ENCODE measurements around the gene KIF26B. TPM values are rescaled to one million over a fixed set of nuclear protein-coding genes. Genes with fewer than 3 reads are reported as not detected.

KIF26B gene
- total and polyA plus RNA-seq, 3 experiments from 2014 or later, result 0.11 to 0.16 TPM; not detected in 1

- Histone ChIP-seq H3K27ac (ENCODE audit: low read depth, low read length) (no peak overlapping the region), H3K36me3 (ENCODE audit: insufficient read depth, low read length) (no peaks in the 10 kb centered on the region), H3K27me3 (ENCODE audit: insufficient read depth, low read length, poor library complexity, severe bottlenecking) (peaks cover 3% of the 10 kb centered on the region), H3K4me1 (ENCODE audit: insufficient read depth, low read length) (no peaks in the 10 kb centered on the region), H3K4me3 (ENCODE audit: low read length) (no peak overlapping the region), H3K9me3 (ENCODE audit: low read length) (no peaks in the 10 kb centered on the region)
- Mint-ChIP-seq H3K4me1 (no peaks in the 10 kb centered on the region), H3K4me3 (no peak overlapping the region), H3K27ac (no peak overlapping the region), H3K27me3 (peaks cover 8 to 41% of the 10 kb centered on the region in 2 donors), H3K9me3 (peaks cover 3 to 23% (median 13%) of the 10 kb centered on the region in 5 donors), H3K36me3 (peaks cover 0 to 2% (median 0%) of the 10 kb centered on the region in 3 donors)
- DNase-seq, result no peak
- POLR2A ChIA-PET, result no interaction called here
- CTCF ChIA-PET, result no interaction called here
Observed at GRCh38 chr1:245649666-245650065, 494.9 kb downstream of the KIF26B start.

- Mint-ChIP-seq H3K27ac (no peak overlapping the region), H3K27me3 (peaks cover 8 to 34% of the 10 kb centered on the region in 2 donors), H3K4me1 (no peaks in the 10 kb centered on the region), H3K36me3 (no peaks in the 10 kb centered on the region), H3K9me3 (peaks cover 3 to 23% (median 13%) of the 10 kb centered on the region in 5 donors), H3K4me3 (no peak overlapping the region)
- no peak for DNase-seq
- Histone ChIP-seq H3K36me3 (ENCODE audit: insufficient read depth, low read length) (no peaks in the 10 kb centered on the region), H3K27me3 (ENCODE audit: insufficient read depth, low read length, poor library complexity, severe bottlenecking) (peaks cover 3% of the 10 kb centered on the region), H3K9me3 (ENCODE audit: low read length) (no peaks in the 10 kb centered on the region), H3K4me1 (ENCODE audit: insufficient read depth, low read length) (no peaks in the 10 kb centered on the region), H3K27ac (ENCODE audit: low read depth, low read length) (no peak overlapping the region), H3K4me3 (ENCODE audit: low read length) (no peak overlapping the region)
- CTCF ChIA-PET, result no interaction called here
- POLR2A ChIA-PET, result no interaction called here
Observed at GRCh38 chr1:245650441-245650960, 495.7 kb downstream of the KIF26B start.

GRCh38 chr1:245651093-245651492 is 496.3 kb downstream of the KIF26B start:
- peaks cover 3 to 28% (median 11%) of the 10 kb centered on the region in 5 donors for H3K9me3 Mint-ChIP-seq
- POLR2A ChIA-PET, result no interaction called here
- no peak overlapping the region for H3K27ac Mint-ChIP-seq
- Histone ChIP-seq H3K36me3 (ENCODE audit: insufficient read depth, low read length) (no peaks in the 10 kb centered on the region), H3K9me3 (ENCODE audit: low read length) (no peaks in the 10 kb centered on the region), H3K4me1 (ENCODE audit: insufficient read depth, low read length) (no peaks in the 10 kb centered on the region), H3K27ac (ENCODE audit: low read depth, low read length) (no peak overlapping the region), H3K27me3 (ENCODE audit: insufficient read depth, low read length, poor library complexity, severe bottlenecking) (peaks cover 3% of the 10 kb centered on the region), H3K4me3 (ENCODE audit: low read length) (no peak overlapping the region)
- H3K4me1 Mint-ChIP-seq, result no peaks in the 10 kb centered on the region
- no peak for DNase-seq
- CTCF ChIA-PET, result no interaction called here
- no peak overlapping the region for H3K4me3 Mint-ChIP-seq
- H3K27me3 Mint-ChIP-seq, result peaks cover 5 to 28% of the 10 kb centered on the region in 2 donors
- H3K36me3 Mint-ChIP-seq, result no peaks in the 10 kb centered on the region

DNA sequence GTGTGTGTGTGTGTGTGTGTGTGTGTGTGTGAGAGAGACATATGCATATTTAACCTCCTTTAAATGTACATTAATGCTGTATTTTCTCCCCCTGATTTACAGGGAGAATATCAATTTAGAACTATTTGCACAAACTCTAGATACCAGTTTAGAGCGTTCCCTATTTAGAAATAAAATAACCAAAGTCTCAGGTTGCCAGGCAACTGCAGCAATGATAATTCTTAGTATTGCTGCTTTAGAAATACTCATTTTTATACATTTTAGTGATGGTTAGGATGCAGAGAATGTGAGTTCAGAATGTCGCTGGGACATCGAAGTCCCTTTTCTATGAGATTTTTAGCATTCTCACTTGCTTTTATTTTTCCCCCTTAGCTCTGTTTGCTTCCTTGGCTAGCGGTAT is 497.3 kb downstream of the KIF26B start:
- CTCF ChIA-PET, result no interaction called here
- peaks cover 4 to 20% of the 10 kb centered on the region in 2 donors for H3K27me3 Mint-ChIP-seq
- H3K27ac Mint-ChIP-seq, result no peak overlapping the region

DNA sequence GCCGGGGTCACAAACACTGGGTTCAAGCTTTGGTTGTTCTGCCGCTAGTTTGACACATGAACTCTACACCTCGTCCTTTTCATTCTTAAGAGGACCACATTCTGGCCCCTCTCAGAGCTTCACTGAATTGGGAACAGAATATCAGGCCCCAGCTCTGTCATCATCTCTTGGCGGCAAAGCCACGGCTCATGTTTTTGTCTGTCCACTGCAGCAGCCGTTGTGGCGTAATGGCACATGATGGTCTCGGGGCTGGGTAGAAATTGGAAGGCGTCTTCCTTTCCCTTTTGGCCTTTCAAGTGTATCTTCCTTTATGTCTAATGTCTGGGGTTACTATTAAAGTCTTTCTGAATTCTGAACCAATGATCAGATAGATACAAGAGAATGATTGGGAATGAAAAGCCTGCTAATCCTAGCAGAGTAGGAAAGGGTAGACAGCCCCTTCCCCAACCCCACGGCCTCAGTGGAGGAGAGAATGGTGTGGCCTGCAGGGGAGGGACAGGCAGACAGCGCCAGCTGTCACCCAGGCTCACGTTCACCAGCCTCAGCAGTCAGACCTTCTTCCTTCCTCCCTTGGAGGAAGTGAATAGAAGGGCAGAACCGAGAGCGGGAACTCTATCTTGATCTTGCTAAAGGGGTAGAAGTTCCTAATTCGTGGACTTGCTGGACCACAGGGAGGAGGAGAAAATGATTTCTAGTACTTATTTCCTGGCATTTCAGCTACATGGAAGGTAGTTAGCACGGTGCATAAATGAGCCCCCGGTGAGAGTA is 498.1 kb downstream of the KIF26B start:
- no peaks in the 10 kb centered on the region for H3K4me1 ChIP-seq (ENCODE audit: insufficient read depth, low read length)
- ChIA-PET CTCF (no interaction called here), POLR2A (no interaction called here)
- no peak overlapping the region for H3K27ac ChIP-seq (ENCODE audit: low read depth, low read length)
- no peaks in the 10 kb centered on the region for H3K36me3 ChIP-seq (ENCODE audit: insufficient read depth, low read length)
- no peak overlapping the region for H3K4me3 Mint-ChIP-seq
- no peaks in the 10 kb centered on the region for H3K4me1 Mint-ChIP-seq
- H3K9me3 ChIP-seq (ENCODE audit: low read length), result no peaks in the 10 kb centered on the region
- H3K27me3 Mint-ChIP-seq, result peaks cover 4 to 15% of the 10 kb centered on the region in 2 donors
- H3K36me3 Mint-ChIP-seq, result no peaks in the 10 kb centered on the region
- DNase-seq, result no peak
- H3K27ac Mint-ChIP-seq, result no peak overlapping the region
- H3K9me3 Mint-ChIP-seq, result peaks cover 1 to 19% (median 13%) of the 10 kb centered on the region in 5 donors
- no peak overlapping the region for H3K4me3 ChIP-seq (ENCODE audit: low read length)
- H3K27me3 ChIP-seq (ENCODE audit: insufficient read depth, low read length, poor library complexity, severe bottlenecking), result peaks cover 3% of the 10 kb centered on the region

More for the DNA sequence above, 497.3 kb downstream of the KIF26B start:
- Mint-ChIP-seq H3K36me3 (no peaks in the 10 kb centered on the region), H3K4me3 (no peak overlapping the region), H3K9me3 (peaks cover 3 to 23% (median 13%) of the 10 kb centered on the region in 5 donors), H3K4me1 (no peaks in the 10 kb centered on the region)
- Histone ChIP-seq H3K4me3 (ENCODE audit: low read length) (no peak overlapping the region), H3K4me1 (ENCODE audit: insufficient read depth, low read length) (no peaks in the 10 kb centered on the region), H3K9me3 (ENCODE audit: low read length) (no peaks in the 10 kb centered on the region), H3K27ac (ENCODE audit: low read depth, low read length) (no peak overlapping the region), H3K27me3 (ENCODE audit: insufficient read depth, low read length, poor library complexity, severe bottlenecking) (peaks cover 3% of the 10 kb centered on the region), H3K36me3 (ENCODE audit: insufficient read depth, low read length) (no peaks in the 10 kb centered on the region)
- DNase-seq, result no peak
- POLR2A ChIA-PET, result no interaction called here

DNA sequence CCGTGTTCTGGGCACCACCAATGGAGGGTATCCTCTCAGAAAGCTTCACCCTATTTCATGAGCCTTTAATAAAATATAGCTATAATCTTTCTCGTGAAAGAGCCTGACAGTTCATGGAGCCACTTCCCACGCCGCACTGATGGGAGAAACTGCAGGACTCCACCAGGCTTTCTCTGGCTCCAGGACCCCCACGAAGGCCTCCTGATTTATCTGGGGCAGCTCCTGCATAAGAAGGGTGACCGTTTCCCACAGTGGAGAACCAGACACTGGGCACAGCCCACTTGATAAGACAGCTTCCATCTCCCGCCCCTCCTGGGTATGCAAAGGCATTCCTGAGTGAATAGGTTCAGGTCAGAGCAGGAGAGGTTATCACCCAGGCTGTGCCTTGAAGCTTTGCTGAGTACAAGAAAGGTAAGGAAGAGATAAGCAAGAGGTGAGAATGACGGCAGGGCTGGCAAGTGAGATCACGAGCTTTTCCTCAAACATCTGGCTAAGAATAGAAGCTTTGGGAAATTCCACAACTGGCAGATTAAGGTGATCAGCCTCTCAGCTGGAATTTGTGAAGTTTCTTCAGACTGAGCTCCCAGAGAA is 499.8 kb downstream of the KIF26B start:
- Histone ChIP-seq H3K36me3 (ENCODE audit: insufficient read depth, low read length) (no peaks in the 10 kb centered on the region), H3K27me3 (ENCODE audit: insufficient read depth, low read length, poor library complexity, severe bottlenecking) (peaks cover 3% of the 10 kb centered on the region), H3K4me1 (ENCODE audit: insufficient read depth, low read length) (no peaks in the 10 kb centered on the region), H3K9me3 (ENCODE audit: low read length) (no peaks in the 10 kb centered on the region), H3K27ac (ENCODE audit: low read depth, low read length) (no peak overlapping the region), H3K4me3 (ENCODE audit: low read length) (no peak overlapping the region)
- H3K4me3 Mint-ChIP-seq, result no peak overlapping the region
- H3K36me3 Mint-ChIP-seq, result no peaks in the 10 kb centered on the region
- ChIA-PET POLR2A (no interaction called here), CTCF (no interaction called here)
- H3K4me1 Mint-ChIP-seq, result no peaks in the 10 kb centered on the region
- H3K27ac Mint-ChIP-seq, result no peak overlapping the region
- peaks cover 2 to 3% of the 10 kb centered on the region in 2 donors for H3K27me3 Mint-ChIP-seq
- peaks cover 4 to 27% (median 13%) of the 10 kb centered on the region in 5 donors for H3K9me3 Mint-ChIP-seq
- no peak for DNase-seq

GRCh38 chr1:245656189-245656717 is 501.5 kb downstream of the KIF26B start:
- Mint-ChIP-seq H3K4me1 (no peaks in the 10 kb centered on the region), H3K4me3 (no peak overlapping the region), H3K27me3 (no peaks in the 10 kb centered on the region), H3K9me3 (peaks cover 5 to 27% (median 12%) of the 10 kb centered on the region in 5 donors), H3K36me3 (no peaks in the 10 kb centered on the region), H3K27ac (no peak overlapping the region)
- no peaks in the 10 kb centered on the region for H3K4me1 ChIP-seq (ENCODE audit: insufficient read depth, low read length)
- ChIA-PET POLR2A (no interaction called here), CTCF (no interaction called here)
- no peak overlapping the region for H3K27ac ChIP-seq (ENCODE audit: low read depth, low read length)
- no peaks in the 10 kb centered on the region for H3K36me3 ChIP-seq (ENCODE audit: insufficient read depth, low read length)
- H3K4me3 ChIP-seq (ENCODE audit: low read length), result no peak overlapping the region
- DNase-seq, result no peak
- H3K9me3 ChIP-seq (ENCODE audit: low read length), result no peaks in the 10 kb centered on the region
- H3K27me3 ChIP-seq (ENCODE audit: insufficient read depth, low read length, poor library complexity, severe bottlenecking), result peaks cover 3% of the 10 kb centered on the region

DNA sequence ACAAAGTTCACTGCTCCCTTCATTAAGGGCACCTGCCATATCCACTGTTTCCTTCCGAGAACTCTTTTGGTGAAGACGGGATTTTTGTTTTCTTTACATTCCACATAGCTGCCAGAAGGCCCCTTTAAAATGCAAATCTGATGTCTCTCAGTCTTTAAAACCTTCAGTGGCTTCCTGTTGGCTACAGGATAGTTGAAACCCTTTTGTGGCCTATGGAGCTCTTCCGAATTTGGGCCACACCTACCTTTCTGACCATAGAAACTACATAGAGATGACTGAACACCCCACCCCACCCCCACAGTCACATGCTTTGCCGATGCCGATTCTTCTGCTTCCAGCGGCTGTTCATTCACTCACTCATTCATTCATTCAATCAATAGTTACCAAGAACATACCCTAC is 502.6 kb downstream of the KIF26B start:
- peaks cover 1% of the 10 kb centered on the region for H3K27me3 ChIP-seq (ENCODE audit: insufficient read depth, low read length, poor library complexity, severe bottlenecking)
- no peaks in the 10 kb centered on the region for H3K27me3 Mint-ChIP-seq
- no peaks in the 10 kb centered on the region for H3K9me3 ChIP-seq (ENCODE audit: low read length)
- no peak overlapping the region for H3K27ac Mint-ChIP-seq
- CTCF ChIA-PET, result no interaction called here
- no peaks in the 10 kb centered on the region for H3K36me3 ChIP-seq (ENCODE audit: insufficient read depth, low read length)
- H3K9me3 Mint-ChIP-seq, result peaks cover 5 to 22% (median 11%) of the 10 kb centered on the region in 5 donors
- H3K4me3 ChIP-seq (ENCODE audit: low read length), result no peak overlapping the region
- POLR2A ChIA-PET, result no interaction called here
- H3K4me1 ChIP-seq (ENCODE audit: insufficient read depth, low read length), result no peaks in the 10 kb centered on the region
- no peaks in the 10 kb centered on the region for H3K4me1 Mint-ChIP-seq
- DNase-seq, result no peak
- no peaks in the 10 kb centered on the region for H3K36me3 Mint-ChIP-seq
- H3K27ac ChIP-seq (ENCODE audit: low read depth, low read length), result no peak overlapping the region
- H3K4me3 Mint-ChIP-seq, result no peak overlapping the region
